ENCODE data around the gene IGSF9B.

- no peak for TF ChIP-seq CTCF (IDR thresholded peaks at IDR 0.05)
- TF ChIP-seq POLR2A (IDR thresholded peaks at IDR 0.05), result no peak
These were observed 56.3 kb downstream of the IGSF9B start for GRCh38 chr11:133900176-133901105.

Measured in lower leg skin (tissue), 3 donors.